Bronchial epithelial cell (primary cell): ENCODE results near the gene NAT14. TPM values are rescaled to one million over a fixed set of nuclear protein-coding genes. Genes with fewer than 3 reads are reported as not detected.

ENCODE experiments used
- DNase-seq: peaks from one replicate; pipeline ENCODE4 v3.0.0-alpha.2; 2010; ENCODE audit warnings: low read depth
- FAIRE-seq: peaks from 2 replicates; lab custom pipeline; 2011; peaks lifted over from hg19 to GRCh38; lab: Jason Lieb, UNC
- H3K27me3 ChIP-seq: 2 replicates; pipeline ENCODE4 v1.5.1; 2011; ENCODE audit warnings: low read length; ENCODE audit not compliant: control insufficient read depth, insufficient read depth
- H3K36me3 ChIP-seq: 2 replicates; pipeline ENCODE4 v1.5.1; 2011; ENCODE audit warnings: low read length; ENCODE audit not compliant: control insufficient read depth, insufficient read depth
- H3K4me3 ChIP-seq: 2 replicates; pipeline ENCODE4 v1.5.1; 2011; ENCODE audit warnings: mild to moderate bottlenecking, low read depth, low read length, control low read depth
- total RNA-seq: library from RNA; depleted of rRNA; stranded (reverse); fragments of >200 nt; gene quantifications from 2 replicates; pipeline ENCODE4 v1.2.1, GENCODE V29; 2014
- TF ChIP-seq, protein P1 (sequence below): IDR thresholded peaks from 2 replicates; pipeline ENCODE4 v1.5.1; 2011; ENCODE audit warnings: mild to moderate bottlenecking, moderate library complexity, low read length, control low read depth, inconsistent platforms; ENCODE audit not compliant: insufficient read depth, severe bottlenecking

The NAT14 gene
- total RNA-seq, 1 donor from 2014 or later: 2.4 TPM

DNA sequence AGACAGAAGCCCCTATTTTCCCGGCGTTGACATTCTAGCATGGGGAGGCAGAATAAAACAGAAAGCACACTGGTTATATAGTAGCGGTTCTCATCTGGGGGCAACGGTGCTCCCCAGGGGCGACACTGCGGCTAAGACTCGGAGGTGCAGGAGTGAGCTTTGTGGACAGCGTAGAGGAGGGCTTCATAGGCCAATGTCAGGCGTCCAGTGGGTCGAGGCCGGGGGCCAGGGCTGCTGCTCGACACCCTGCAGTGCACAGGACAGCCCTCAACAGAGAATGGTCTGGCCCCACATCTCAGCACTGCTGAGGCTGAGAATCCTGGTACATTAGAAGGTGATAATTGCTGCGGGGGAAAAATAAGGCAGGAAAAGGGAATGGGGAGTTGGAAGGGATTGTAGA, 7.1 kb upstream of the NAT14 start:
- TF ChIP-seq, protein P1, sequence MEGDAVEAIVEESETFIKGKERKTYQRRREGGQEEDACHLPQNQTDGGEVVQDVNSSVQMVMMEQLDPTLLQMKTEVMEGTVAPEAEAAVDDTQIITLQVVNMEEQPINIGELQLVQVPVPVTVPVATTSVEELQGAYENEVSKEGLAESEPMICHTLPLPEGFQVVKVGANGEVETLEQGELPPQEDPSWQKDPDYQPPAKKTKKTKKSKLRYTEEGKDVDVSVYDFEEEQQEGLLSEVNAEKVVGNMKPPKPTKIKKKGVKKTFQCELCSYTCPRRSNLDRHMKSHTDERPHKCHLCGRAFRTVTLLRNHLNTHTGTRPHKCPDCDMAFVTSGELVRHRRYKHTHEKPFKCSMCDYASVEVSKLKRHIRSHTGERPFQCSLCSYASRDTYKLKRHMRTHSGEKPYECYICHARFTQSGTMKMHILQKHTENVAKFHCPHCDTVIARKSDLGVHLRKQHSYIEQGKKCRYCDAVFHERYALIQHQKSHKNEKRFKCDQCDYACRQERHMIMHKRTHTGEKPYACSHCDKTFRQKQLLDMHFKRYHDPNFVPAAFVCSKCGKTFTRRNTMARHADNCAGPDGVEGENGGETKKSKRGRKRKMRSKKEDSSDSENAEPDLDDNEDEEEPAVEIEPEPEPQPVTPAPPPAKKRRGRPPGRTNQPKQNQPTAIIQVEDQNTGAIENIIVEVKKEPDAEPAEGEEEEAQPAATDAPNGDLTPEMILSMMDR: no peak
- no peak for FAIRE-seq
- no peak overlapping the region for H3K4me3 ChIP-seq
- no peak for DNase-seq
- H3K27me3 ChIP-seq: no peaks in the 10 kb centered on the region
- peaks cover 4% of the 10 kb centered on the region for H3K36me3 ChIP-seq

DNA sequence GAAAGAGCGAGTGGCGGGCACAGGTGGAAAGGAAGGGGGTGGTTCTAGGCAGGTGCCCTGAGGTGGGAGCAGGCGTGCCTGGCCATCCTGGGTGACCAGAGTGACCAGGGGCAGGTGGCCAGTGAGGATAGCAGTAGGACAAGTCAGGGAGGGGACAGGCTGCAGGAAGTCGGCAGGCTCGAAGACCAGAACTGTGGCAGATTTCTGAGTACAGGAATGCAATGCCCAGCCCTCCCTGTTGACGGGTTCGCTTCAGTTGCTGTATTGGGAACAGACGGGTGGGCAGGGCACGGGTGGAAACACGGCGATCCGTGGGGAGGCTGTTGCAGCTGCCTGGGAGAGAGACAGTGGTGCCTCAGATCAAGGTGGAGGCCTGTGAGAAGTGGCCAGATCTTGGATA, 6.6 kb upstream of the NAT14 start:
- Histone ChIP-seq H3K36me3 (peaks cover 4% of the 10 kb centered on the region), H3K27me3 (no peaks in the 10 kb centered on the region), H3K4me3 (no peak overlapping the region)
- FAIRE-seq: no peak
- TF ChIP-seq, protein P1: no peak
- DNase-seq: no peak

DNA sequence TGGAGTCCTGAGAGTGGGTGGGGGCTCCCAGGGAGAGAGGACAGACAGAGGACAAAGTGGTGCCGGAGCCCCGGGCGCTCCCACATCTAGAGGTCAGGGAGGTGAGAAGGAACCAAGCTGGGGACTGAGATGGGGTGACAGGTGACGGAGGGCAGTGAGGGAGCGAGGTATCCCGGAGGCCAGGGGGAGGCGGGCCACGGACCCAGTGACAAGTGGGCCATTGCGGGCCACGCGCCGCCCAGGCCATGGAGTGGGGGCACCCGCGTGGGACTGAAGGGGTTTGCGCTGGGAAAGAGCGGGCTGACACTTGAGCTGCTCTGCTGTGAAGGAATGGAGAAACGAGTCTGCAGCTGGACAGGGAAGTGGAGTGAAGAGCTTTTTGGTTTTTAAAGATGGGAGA, 5.9 kb upstream of the NAT14 start:
- TF ChIP-seq, protein P1: no peak
- DNase-seq (no peak), FAIRE-seq (no peak)
- Histone ChIP-seq H3K27me3 (no peaks in the 10 kb centered on the region), H3K4me3 (no peak overlapping the region), H3K36me3 (peaks cover 6% of the 10 kb centered on the region)

DNA sequence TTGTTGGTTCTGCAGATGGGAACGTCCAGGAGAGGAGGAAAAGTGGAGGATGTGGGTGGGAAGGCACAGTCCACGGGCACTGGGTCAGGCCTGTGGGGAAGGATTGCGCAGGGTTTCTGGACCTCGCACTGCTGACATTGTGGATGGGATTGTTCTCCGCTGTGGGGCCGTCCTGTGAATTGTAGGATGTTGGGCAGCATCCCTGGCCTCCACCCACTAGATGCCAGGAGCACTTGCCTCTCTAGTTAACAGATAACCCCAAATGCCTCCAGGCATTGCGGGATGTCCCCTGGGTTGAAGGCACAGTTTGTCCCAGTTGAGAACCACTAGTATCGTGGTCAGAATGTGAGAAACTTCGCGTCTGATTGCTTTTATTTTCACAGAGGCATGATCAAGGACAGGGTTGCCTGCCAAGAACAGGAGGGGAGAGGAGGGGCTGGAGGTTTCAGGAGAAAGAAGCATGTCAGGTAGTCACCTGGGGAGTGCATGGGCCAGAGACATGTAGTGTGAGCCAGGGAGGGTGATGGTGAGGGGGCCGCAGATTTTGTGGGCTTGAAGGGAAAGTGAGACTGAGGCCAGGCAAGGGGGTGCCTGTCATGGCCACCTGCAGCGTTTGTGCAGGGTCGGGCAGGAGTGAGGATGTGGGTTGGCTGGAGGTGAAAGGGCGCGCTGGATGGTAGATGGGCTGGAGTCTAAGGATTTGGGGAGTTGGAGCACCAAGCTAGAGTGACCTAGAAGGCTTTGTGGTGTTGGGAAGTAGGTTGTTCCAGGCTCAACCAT, 5.3 kb upstream of the NAT14 start:
- TF ChIP-seq, protein P1: no peak
- no peak for FAIRE-seq
- DNase-seq: no peak
- H3K4me3 ChIP-seq: no peak overlapping the region
- no peaks in the 10 kb centered on the region for H3K27me3 ChIP-seq
- peaks cover 6% of the 10 kb centered on the region for H3K36me3 ChIP-seq

DNA sequence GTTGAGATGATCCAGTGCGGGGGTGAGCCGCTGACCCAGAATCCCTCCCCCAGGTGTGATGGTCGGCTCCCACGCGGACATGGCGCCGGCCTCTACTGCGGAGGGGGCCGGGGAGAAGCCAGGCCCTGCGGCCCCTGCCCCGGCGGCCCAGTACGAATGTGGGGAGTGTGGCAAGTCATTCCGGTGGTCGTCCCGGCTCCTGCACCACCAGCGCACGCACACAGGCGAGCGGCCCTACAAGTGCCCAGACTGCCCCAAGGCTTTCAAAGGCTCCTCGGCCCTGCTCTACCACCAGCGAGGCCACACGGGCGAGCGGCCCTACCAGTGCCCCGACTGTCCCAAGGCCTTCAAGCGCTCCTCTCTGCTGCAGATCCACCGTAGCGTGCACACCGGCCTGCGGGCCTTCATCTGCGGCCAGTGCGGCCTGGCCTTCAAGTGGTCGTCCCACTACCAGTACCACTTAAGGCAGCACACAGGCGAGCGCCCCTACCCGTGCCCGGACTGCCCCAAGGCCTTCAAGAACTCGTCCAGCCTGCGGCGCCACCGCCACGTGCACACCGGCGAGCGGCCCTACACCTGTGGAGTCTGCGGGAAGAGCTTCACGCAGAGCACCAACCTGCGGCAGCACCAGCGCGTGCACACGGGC, 3.7 kb upstream of the NAT14 start:
- TF ChIP-seq, protein P1: no peak
- no peak for DNase-seq
- Histone ChIP-seq H3K36me3 (peaks cover 6% of the 10 kb centered on the region), H3K27me3 (no peaks in the 10 kb centered on the region), H3K4me3 (no peak overlapping the region)
- FAIRE-seq: no peak

DNA sequence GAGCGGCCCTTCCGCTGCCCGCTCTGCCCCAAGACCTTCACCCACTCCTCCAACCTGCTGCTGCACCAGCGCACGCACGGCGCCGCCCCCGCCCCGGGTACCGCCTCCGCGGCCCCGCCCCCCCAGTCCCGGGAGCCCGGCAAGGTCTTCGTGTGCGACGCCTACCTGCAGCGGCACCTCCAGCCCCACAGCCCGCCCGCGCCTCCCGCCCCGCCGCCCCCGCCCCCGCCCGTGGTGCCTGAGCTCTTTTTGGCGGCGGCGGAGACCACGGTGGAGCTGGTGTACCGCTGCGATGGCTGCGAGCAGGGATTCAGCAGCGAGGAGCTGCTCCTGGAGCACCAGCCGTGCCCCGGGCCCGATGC, 3.2 kb upstream of the NAT14 start:
- TF ChIP-seq, protein P1: no peak
- Histone ChIP-seq H3K4me3 (no peak overlapping the region), H3K27me3 (no peaks in the 10 kb centered on the region), H3K36me3 (peaks cover 6% of the 10 kb centered on the region)
- DNase-seq (no peak), FAIRE-seq (no peak)
